Activated naive CD8-positive, alpha-beta T cell treated with anti-CD3 and anti-CD28 coated beads, Interleukin-2, amount 50 U/mL, for 24 hours (primary cell): ENCODE measurements around the gene ZNF385B.

Experiments used
- ATAC-seq: fragments of 150-1000 bp; cut with Tn5 transposase; one replicate; pipeline ENCODE4 v1.10.0; 2021
- DNase-seq: peaks from one replicate; pipeline ENCODE4 v3.0.0; 2021
- H3K27ac Mint-ChIP-seq: one replicate; pipeline ENCODE4 v1.8.0; 2021; ENCODE audit warnings: mild to moderate bottlenecking, mixed read lengths
- H3K27me3 Mint-ChIP-seq: one replicate; pipeline ENCODE4 v1.8.0; 2021; ENCODE audit warnings: mixed read lengths
- H3K36me3 Mint-ChIP-seq: one replicate; pipeline ENCODE4 v1.8.0; 2021; ENCODE audit warnings: low read depth, mixed read lengths
- H3K4me1 Mint-ChIP-seq: one replicate; pipeline ENCODE4 v1.8.0; 2021; ENCODE audit warnings: mixed read lengths
- H3K4me3 Mint-ChIP-seq: one replicate; pipeline ENCODE4 v1.8.0; 2021; ENCODE audit warnings: mild to moderate bottlenecking, moderate library complexity, mixed read lengths
- H3K9me3 Mint-ChIP-seq: one replicate; pipeline ENCODE4 v1.8.0; 2021; ENCODE audit warnings: mixed read lengths

ZNF385B gene

GRCh38 chr2:179765666-179766065 lies 95.7 kb downstream of the ZNF385B start:
- ATAC-seq (no peak), DNase-seq (no peak)
- Mint-ChIP-seq H3K9me3 (peaks cover 11% of the 10 kb centered on the region), H3K4me1 (no peaks in the 10 kb centered on the region), H3K27ac (no peak overlapping the region), H3K36me3 (no peaks in the 10 kb centered on the region), H3K27me3 (peaks cover 20% of the 10 kb centered on the region), H3K4me3 (no peak overlapping the region)

- ATAC-seq = no peak
- H3K27me3 Mint-ChIP-seq = peaks cover 20% of the 10 kb centered on the region
- no peaks in the 10 kb centered on the region for H3K36me3 Mint-ChIP-seq
- no peaks in the 10 kb centered on the region for H3K4me1 Mint-ChIP-seq
- no peak overlapping the region for H3K27ac Mint-ChIP-seq
- no peak overlapping the region for H3K4me3 Mint-ChIP-seq
- H3K9me3 Mint-ChIP-seq = peaks cover 11% of the 10 kb centered on the region
- DNase-seq = no peak
Measured at GRCh38 chr2:179764710-179765109, 96.7 kb downstream of the ZNF385B start.

DNA sequence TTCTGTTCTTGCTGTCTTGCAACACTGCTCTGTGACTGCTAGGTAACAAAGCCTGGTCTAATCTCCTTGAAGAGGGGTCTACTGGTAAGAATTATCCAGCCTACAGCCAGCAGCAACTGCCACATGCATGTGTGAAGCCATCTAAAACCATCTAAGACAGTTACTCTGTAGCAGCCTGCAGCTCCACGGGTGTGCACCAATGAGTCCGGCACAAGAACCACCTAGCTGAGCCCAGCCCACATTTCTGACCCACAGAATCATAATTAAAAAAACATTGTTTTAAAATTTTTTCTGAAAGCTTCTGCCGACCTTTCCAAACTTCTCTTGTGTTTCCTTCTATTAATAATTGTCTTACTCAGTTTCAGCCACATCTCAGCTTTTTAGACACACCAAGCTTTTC lies 102.8 kb downstream of the ZNF385B start:
- Mint-ChIP-seq H3K27me3 (peaks cover 8% of the 10 kb centered on the region), H3K36me3 (no peaks in the 10 kb centered on the region), H3K9me3 (peaks cover 3% of the 10 kb centered on the region), H3K4me3 (no peak overlapping the region), H3K27ac (no peak overlapping the region), H3K4me1 (no peaks in the 10 kb centered on the region)
- DNase-seq (no peak), ATAC-seq (no peak)

DNA sequence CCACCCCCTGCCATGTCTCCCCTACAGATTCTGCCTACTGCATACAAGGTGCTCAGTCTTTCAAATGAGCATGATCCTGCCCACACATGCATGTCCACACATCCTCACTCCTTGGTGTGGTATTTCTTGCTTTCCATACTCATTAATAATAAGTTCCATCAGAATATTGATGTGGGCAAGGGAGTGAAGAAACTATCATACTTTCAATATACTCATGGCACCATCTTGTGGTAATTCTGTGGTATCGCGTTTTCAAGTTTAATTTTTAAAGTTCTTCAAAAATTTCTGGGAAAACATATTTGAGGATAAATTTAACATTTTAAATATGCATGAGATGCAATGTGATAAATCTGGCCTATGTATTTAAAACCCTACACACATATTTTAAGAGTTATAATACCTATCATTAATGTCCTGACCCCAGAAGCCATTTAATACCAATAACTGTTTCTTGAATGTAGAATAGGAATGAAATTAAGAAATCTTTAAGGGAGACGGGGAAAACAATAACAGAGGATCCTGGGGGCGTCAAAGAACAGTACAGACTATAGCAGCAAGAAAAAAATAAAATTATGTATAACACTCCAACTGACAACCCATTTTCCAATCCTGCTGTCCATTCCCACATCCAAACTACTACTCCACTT lies 110.1 kb downstream of the ZNF385B start:
- Mint-ChIP-seq H3K36me3 (no peaks in the 10 kb centered on the region), H3K4me1 (no peaks in the 10 kb centered on the region), H3K9me3 (no peaks in the 10 kb centered on the region), H3K27ac (no peak overlapping the region), H3K4me3 (no peak overlapping the region), H3K27me3 (no peaks in the 10 kb centered on the region)
- no peak for DNase-seq
- no peak for ATAC-seq

GRCh38 chr2:179749210-179749609 lies 112.2 kb downstream of the ZNF385B start:
- ATAC-seq (no peak), DNase-seq (no peak)
- Mint-ChIP-seq H3K4me1 (no peaks in the 10 kb centered on the region), H3K9me3 (no peaks in the 10 kb centered on the region), H3K27me3 (peaks cover 3% of the 10 kb centered on the region), H3K36me3 (no peaks in the 10 kb centered on the region), H3K27ac (no peak overlapping the region), H3K4me3 (no peak overlapping the region)

- Mint-ChIP-seq H3K4me3 (no peak overlapping the region), H3K9me3 (no peaks in the 10 kb centered on the region), H3K36me3 (no peaks in the 10 kb centered on the region), H3K4me1 (no peaks in the 10 kb centered on the region), H3K27ac (no peak overlapping the region), H3K27me3 (peaks cover 3% of the 10 kb centered on the region)
- no peak for ATAC-seq
- no peak for DNase-seq
Measured at GRCh38 chr2:179746981-179747380, 114.4 kb downstream of the ZNF385B start.

DNA sequence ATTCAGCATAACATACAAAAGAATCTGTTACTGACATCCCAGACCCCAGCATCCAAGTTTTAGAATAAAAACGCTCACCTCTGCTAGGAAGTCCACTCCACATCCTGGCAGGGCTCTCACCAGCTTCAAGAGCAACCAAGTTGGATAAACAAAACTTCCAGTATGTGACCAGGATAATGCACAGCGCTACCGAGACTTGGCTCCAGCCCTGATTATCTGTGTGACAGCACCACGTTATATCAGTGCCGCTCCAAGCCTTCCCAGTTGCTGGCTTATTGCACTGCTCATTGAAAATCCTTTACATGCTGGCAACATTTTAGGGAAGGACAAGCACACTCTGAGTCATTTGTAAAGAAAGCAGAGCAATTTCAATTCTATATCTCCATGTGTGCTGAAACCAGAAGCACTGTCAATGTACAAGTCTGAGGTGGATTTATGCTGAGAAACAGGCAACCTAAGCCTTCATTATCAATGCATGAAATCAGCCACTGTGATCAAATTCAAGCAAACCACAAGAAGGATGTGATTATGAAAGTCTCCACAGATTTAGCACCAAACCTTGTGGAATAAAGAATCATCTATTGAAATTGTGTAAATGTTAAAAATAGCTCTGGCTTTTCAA lies 115.7 kb downstream of the ZNF385B start:
- Mint-ChIP-seq H3K27ac (no peak overlapping the region), H3K9me3 (no peaks in the 10 kb centered on the region), H3K36me3 (no peaks in the 10 kb centered on the region), H3K27me3 (peaks cover 9% of the 10 kb centered on the region), H3K4me1 (no peaks in the 10 kb centered on the region), H3K4me3 (no peak overlapping the region)
- ATAC-seq (no peak), DNase-seq (no peak)

DNA sequence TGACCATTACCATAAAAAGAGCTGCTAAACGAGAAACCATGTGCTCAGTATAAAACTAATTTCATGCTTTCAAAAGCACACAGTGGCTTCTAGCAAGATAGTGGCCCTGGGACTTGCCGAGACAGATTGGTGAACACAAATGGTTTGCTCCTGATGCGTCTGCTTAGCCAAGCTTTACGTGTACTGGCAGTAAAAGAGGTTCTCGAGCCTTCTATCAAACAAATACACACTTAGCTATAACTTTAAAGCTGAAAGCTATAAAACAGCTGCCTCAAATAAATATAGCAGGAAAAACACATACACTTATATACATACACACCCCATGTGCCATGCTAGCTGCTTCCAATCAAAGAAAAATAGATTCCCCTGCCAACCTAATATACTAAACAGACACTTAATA lies 117.0 kb downstream of the ZNF385B start:
- Mint-ChIP-seq H3K9me3 (no peaks in the 10 kb centered on the region), H3K36me3 (no peaks in the 10 kb centered on the region)

DNA sequence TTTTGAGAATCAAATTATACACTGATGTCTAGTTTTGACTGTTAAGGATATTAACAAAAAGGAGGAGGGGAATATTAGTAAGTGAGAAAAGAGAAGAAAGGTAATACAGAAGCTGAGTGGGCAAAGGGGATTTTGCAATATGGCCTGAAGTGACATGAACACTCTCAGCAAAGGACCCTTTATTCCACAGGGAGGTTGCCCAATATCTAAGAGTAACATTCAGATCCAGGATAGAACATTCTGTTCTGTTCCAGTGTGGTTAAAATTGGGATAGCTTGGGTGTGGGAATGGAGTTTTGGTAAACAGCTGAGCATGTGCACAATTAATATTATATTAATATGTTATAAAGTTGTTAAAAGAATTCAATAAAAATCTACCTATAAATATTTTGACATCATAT lies 120.1 kb downstream of the ZNF385B start:
- Mint-ChIP-seq H3K36me3 (no peaks in the 10 kb centered on the region), H3K27ac (no peak overlapping the region), H3K27me3 (peaks cover 17% of the 10 kb centered on the region), H3K9me3 (no peaks in the 10 kb centered on the region), H3K4me3 (no peak overlapping the region), H3K4me1 (no peaks in the 10 kb centered on the region)
- ATAC-seq (no peak), DNase-seq (no peak)

More for the DNA sequence above, 117.0 kb downstream of the ZNF385B start:
- Mint-ChIP-seq H3K4me3 (no peak overlapping the region), H3K4me1 (no peaks in the 10 kb centered on the region), H3K27me3 (peaks cover 17% of the 10 kb centered on the region), H3K27ac (no peak overlapping the region)
- ATAC-seq = no peak
- DNase-seq = no peak

GRCh38 chr2:179729966-179730365 lies 131.4 kb downstream of the ZNF385B start:
- Mint-ChIP-seq H3K27me3 (peaks cover 3% of the 10 kb centered on the region), H3K27ac (no peak overlapping the region), H3K4me3 (no peak overlapping the region), H3K36me3 (no peaks in the 10 kb centered on the region), H3K9me3 (no peaks in the 10 kb centered on the region), H3K4me1 (no peaks in the 10 kb centered on the region)
- ATAC-seq = no peak
- DNase-seq = no peak

- Mint-ChIP-seq H3K4me1 (no peaks in the 10 kb centered on the region), H3K4me3 (no peak overlapping the region), H3K36me3 (no peaks in the 10 kb centered on the region), H3K9me3 (no peaks in the 10 kb centered on the region), H3K27ac (no peak overlapping the region), H3K27me3 (no peaks in the 10 kb centered on the region)
- DNase-seq (no peak), ATAC-seq (no peak)
Measured at GRCh38 chr2:179726461-179727180, 134.8 kb downstream of the ZNF385B start.

GRCh38 chr2:179724403-179724802 lies 137.0 kb downstream of the ZNF385B start:
- Mint-ChIP-seq H3K27me3 (no peaks in the 10 kb centered on the region), H3K27ac (no peak overlapping the region), H3K9me3 (no peaks in the 10 kb centered on the region), H3K4me1 (no peaks in the 10 kb centered on the region), H3K4me3 (no peak overlapping the region), H3K36me3 (no peaks in the 10 kb centered on the region)
- DNase-seq = no peak
- ATAC-seq = no peak

DNA sequence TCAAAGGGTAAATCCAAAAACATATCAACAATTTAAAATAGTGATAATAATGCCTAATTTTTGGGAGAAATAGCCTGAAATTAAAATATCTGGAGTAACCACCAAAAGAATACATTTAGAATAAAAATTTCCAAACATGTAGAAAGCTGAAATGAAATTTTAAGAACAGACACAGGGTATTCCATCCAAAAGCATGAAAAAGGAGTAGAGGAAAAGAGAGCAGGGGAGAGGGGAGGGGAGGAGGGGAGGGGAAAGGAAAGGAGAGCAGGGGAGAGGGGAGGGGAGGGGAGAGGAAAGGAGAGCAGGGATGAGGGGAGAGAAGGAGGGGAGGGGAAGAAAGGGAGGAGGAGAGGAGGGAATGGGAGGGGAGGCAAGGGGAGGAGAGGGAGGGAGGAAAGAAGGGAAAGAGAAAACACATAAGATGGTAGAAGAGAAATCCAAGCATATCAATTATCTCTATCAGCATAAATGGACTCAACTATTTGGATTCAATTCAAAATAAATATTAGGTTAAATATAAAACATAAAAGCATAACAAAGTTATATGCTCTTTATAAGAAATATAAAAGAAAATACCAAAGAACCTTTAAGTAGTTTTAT lies 141.1 kb downstream of the ZNF385B start:
- H3K4me3 Mint-ChIP-seq = no peak overlapping the region

GRCh38 chr2:179715871-179716270 lies 145.5 kb downstream of the ZNF385B start:
- Mint-ChIP-seq H3K4me1 (no peaks in the 10 kb centered on the region), H3K9me3 (no peaks in the 10 kb centered on the region), H3K27ac (no peak overlapping the region), H3K4me3 (no peak overlapping the region), H3K27me3 (peaks cover 5% of the 10 kb centered on the region), H3K36me3 (no peaks in the 10 kb centered on the region)
- ATAC-seq (no peak), DNase-seq (no peak)

More for the DNA sequence above, 141.1 kb downstream of the ZNF385B start:
- Mint-ChIP-seq H3K9me3 (no peaks in the 10 kb centered on the region), H3K36me3 (no peaks in the 10 kb centered on the region), H3K27ac (no peak overlapping the region), H3K4me1 (no peaks in the 10 kb centered on the region), H3K27me3 (peaks cover 2% of the 10 kb centered on the region)
- ATAC-seq (no peak), DNase-seq (no peak)

DNA sequence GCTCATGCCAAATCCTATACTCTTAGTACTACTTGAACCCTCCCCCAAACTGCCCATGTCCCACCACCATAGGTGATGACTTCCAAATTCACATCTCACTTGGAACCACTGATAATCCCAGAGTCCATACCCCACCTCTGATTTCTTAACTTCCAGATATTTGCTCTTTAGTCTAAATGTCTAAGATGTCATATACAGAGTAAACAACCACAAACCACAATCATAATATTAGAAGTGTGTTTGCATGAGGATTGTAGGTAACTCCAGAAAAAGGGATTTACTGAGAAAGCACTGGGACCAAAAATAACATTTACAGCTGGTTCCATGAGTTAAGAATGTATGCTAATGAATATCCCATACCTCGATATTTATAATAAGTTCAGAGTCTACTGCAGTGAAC lies 146.2 kb downstream of the ZNF385B start:
- Mint-ChIP-seq H3K9me3 (no peaks in the 10 kb centered on the region), H3K27me3 (peaks cover 5% of the 10 kb centered on the region), H3K36me3 (no peaks in the 10 kb centered on the region), H3K4me1 (no peaks in the 10 kb centered on the region), H3K27ac (no peak overlapping the region), H3K4me3 (no peak overlapping the region)
- DNase-seq (no peak), ATAC-seq (no peak)
